DND-41 (cell line): Measurements from ENCODE around the gene AIF1L.

Source experiments
- CTCF ChIP-seq: IDR thresholded peaks from 2 replicates; pipeline ENCODE4 v1.5.1; 2012; ENCODE audit warnings: borderline replicate concordance, low read length, moderate library complexity, mild to moderate bottlenecking; ENCODE audit not compliant: poor library complexity, severe bottlenecking; ENCODE audit errors: extremely low read depth
- EZH2 ChIP-seq: IDR thresholded peaks from 3 replicates; pipeline ENCODE4 v1.6.1; 2012; ENCODE audit warnings: borderline replicate concordance, low read depth, mild to moderate bottlenecking, moderate library complexity, low read length, inconsistent platforms; ENCODE audit not compliant: severe bottlenecking

- TF ChIP-seq CTCF (no peak), EZH2 (no peak)
These were observed 26.6 kb upstream of the AIF1L start for GRCh38 chr9:131069699-131070098.
